Posterior vena cava (tissue), 2 donors: ENCODE results near the gene CPLX3. TPM values are rescaled to one million over a fixed set of nuclear protein-coding genes. Genes with fewer than 3 reads are reported as not detected.
A peak's percentile ranks its signal among the peaks of the same experiment; 100 is the strongest.

Experiments
- DNase-seq: peaks from one replicate; pipeline ENCODE4 v3.0.0-alpha.2; 2020; ENCODE audit warnings: low spot score
- intact Hi-C, 2 donors: fragments of 100-400 bp; cut with DNase I; formaldehyde crosslinking; loops; one replicate each; pipeline versions ENCODE4 v1.14.1 to v1.14.2; 2022 to 2023
- total RNA-seq, 2 donors: library from RNA; stranded (reverse); fragmentation: NEBNext Ultra II Directional; extraction: Animal tissue kit (Norgen Biotek cat#: 25700); gene quantifications; one replicate each; pipeline ENCODE4 v1.2.1, GENCODE V29; 2021
- donor health status: DM: yes; HTN: yes; CAD: no.
- donor health status: DM: yes; HTN: yes; CAD: no.

The CPLX3 gene
- total RNA-seq, 2 donors from 2014 or later, result not detected

- DNase-seq, result no peak
- intact Hi-C loops, result no loop called here
Observed at GRCh38 chr15:74799255-74799855, 27.1 kb upstream of the CPLX3 start.

- peak; percentile 95 for DNase-seq
- intact Hi-C loops, result loop anchor here in 1 of 2 donors (2.0 kb wide), 1 partner anchor 29 kb away; no protein-coding TSS in a partner anchor
Observed at GRCh38 chr15:74799856-74800558, 26.4 kb upstream of the CPLX3 start.

GRCh38 chr15:74800559-74801094 lies 25.8 kb upstream of the CPLX3 start:
- DNase-seq, result no peak
- intact Hi-C loops, result loop anchor here in 1 of 2 donors (2.0 kb wide), 1 partner anchor 30 kb away; no protein-coding TSS in a partner anchor

DNA sequence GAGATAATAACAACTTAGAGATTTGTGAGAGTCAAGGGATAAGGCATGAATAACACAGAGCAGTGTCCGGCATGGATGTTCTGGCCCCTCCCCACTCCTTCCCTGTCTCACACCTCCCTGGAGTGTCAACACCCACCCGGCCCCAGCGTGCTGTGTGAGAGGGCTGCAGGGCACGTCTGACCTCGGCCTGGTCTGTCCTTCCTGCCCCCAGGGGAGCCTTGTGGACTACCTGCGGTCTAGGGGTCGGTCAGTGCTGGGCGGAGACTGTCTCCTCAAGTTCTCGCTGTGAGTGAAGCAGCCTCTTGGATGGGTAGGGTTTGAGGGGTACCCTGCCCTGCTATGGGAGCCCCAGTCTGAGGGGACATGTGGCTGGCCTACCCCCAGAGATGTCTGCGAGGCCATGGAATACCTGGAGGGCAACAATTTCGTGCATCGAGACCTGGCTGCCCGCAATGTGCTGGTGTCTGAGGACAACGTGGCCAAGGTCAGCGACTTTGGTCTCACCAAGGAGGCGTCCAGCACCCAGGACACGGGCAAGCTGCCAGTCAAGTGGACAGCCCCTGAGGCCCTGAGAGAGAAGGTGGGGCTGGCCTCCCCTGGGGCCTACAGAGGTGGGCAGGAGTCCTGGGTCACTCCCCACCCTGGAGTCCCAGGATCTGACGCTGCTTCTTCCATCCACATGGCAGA lies 25.0 kb upstream of the CPLX3 start:
- no peak for DNase-seq
- intact Hi-C loops, result loop anchor here in 1 of 2 donors (2.0 kb wide), 1 partner anchor 31 kb away; no protein-coding TSS in a partner anchor

DNA sequence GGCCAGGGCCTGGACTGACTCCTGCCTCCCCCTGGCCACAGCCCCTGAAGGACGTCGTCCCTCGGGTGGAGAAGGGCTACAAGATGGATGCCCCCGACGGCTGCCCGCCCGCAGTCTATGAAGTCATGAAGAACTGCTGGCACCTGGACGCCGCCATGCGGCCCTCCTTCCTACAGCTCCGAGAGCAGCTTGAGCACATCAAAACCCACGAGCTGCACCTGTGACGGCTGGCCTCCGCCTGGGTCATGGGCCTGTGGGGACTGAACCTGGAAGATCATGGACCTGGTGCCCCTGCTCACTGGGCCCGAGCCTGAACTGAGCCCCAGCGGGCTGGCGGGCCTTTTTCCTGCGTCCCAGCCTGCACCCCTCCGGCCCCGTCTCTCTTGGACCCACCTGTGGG lies 24.1 kb upstream of the CPLX3 start:
- no peak for DNase-seq
- intact Hi-C loops, result no loop called here

- DNase-seq, result no peak
- intact Hi-C loops, result no loop called here
Observed at GRCh38 chr15:74802862-74803447, 23.5 kb upstream of the CPLX3 start.

GRCh38 chr15:74804935-74805334 lies 21.5 kb upstream of the CPLX3 start:
- intact Hi-C loops, result no loop called here
- DNase-seq, result no peak

DNA sequence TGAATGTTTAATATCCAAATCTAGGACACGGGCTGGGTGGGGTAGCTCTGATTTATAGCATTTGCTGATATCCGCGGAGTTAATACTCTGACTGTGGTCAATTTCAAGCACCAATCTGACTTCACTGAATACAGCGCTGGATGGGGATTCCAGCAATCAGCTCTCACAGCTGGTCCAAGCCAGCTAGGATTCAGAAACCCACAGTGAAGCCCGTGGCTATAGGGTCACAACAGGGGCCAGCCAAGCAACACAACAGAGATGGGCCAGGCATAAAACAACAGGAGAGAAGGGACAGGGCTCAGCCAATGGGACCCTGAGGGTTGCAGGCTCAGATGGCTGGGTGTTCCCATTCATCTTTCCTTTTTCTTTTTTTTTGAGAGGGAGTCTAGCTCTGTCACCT lies 19.1 kb upstream of the CPLX3 start:
- no peak for DNase-seq
- intact Hi-C loops, result loop anchor here in 1 of 2 donors (2.0 kb wide), 1 partner anchor 52 kb away; no protein-coding TSS in a partner anchor

DNA sequence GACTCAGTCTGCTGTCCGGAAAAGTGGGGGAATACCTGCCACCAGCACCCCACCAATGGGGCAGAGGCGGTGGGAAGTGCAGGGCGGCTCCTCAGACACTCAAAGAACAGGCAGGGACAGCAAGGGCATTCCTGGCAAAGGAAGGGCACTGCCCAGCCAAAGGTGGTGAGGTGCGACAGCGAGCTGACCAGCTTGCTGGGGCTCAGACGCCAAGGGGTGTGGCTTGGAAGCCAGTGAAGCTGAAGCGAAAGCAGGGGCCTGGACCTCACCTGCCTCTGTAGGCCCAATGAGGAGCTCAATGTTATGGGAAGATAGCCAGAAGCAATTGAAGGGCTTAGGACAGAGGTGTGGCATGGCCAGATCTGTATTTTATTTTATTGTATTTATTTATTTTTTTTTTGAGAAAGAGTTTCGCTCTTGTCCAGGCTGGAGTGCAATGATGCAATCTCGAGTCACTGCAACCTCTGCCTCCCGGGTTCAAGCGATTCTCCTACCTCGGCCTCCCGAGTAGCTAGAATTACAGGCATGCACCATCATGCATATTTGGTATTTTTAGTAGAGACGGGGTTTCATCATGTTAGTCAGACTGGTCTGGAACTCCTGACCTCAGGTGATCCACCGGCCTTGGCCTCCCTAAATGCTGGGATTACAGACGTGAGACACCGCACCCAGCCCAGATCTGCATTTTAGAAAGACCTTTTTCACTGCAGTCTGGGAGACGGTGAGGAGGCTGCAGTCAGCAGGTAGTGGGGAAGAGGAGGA lies 18.2 kb upstream of the CPLX3 start:
- no peak for DNase-seq
- intact Hi-C loops, result no loop called here

DNA sequence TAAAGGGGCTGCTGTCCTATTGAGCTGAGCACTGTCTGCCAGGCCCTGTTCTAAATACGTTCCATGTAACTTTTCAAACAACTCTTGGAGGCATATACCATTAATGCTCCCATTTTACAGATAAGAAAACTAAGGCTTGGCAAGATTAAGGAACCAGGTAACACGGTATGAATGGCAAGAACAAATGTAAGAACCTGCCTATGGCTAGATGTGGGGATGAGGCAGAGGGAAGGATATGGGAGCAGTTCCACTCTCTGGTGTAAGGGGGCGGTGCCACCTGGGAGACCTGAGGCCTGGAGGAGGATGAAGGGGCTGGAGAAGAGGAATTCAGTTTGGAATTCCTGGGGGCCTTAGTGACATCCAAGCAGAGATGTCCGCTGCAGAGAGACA lies 17.6 kb upstream of the CPLX3 start:
- intact Hi-C loops, result no loop called here
- no peak for DNase-seq

DNA sequence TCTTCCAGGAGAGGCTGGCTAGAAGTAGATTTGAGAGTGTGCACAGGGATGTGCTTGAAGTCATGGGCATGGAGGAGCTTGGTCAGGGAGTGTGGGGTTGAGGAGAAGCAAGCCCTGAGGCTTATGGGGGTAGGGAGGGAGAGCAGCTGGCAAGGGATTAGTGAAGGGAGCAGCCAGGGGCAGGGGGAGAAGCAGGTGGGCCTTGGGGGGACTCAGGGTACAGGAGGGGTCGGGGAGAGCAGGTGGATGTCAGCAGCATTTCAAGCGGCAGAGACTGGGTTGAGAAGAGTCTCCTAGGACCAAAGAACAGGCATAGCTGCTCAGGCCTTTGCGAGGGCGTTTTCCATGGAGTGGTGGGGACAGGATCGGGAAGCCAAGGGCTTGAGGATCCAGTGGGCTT lies 17.2 kb upstream of the CPLX3 start:
- intact Hi-C loops, result no loop called here

GRCh38 chr15:74809956-74810355 lies 16.5 kb upstream of the CPLX3 start:
- intact Hi-C loops, result no loop called here
- DNase-seq, result no peak

More for the DNA sequence above, 17.2 kb upstream of the CPLX3 start:
- DNase-seq, result no peak

DNA sequence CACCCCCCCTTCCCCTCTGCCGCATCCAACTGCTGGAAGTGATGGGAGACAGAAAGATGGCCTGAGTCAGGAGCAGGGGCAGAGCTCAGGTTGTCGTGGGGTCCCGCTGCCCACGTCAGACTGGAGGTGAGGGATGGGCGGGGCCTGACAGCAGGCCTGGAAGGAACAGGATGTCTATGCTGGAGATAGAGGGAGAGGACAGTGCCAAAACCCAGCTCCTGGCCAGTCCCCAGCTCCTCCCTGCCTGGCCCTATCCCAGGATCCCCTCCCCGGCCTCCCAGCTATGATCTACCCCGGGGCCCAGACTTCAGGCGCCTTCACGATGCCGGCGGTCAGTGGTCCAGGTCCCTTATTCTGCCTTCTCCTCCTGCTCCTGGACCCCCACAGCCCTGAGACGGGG lies 13.9 kb upstream of the CPLX3 start, which contains the start of gene LMAN1L:
TSS of gene LMAN1L (plus strand) at position 303 of the 400 bp plus-strand sequence. CDS start at position 323, 20 bp downstream.
- intact Hi-C loops, result no loop called here
- no peak for DNase-seq

GRCh38 chr15:74815121-74815934 lies 11.1 kb upstream of the CPLX3 start:
- intact Hi-C loops, result no loop called here
- DNase-seq, result no peak

GRCh38 chr15:74815961-74816360 lies 10.5 kb upstream of the CPLX3 start:
- intact Hi-C loops, result loop anchor here in 1 of 2 donors (1.0 kb wide), 1 partner anchor 26 kb away; no protein-coding TSS in a partner anchor
- DNase-seq, result no peak

- DNase-seq, result no peak
- intact Hi-C loops, result loop anchor here in 1 of 2 donors (1.0 kb wide), 1 partner anchor 26 kb away; no protein-coding TSS in a partner anchor
Observed at GRCh38 chr15:74816624-74817369, 9.6 kb upstream of the CPLX3 start.

GRCh38 chr15:74817370-74817737 lies 9.1 kb upstream of the CPLX3 start:
- DNase-seq, result no peak
- intact Hi-C loops, result no loop called here
